Measurements from ENCODE around the gene G3BP2.
"Not testable (repeated sequence)": the region's sequence is repeated elsewhere in the genome, so short reads cannot be mapped to it uniquely, and the experiment has no call there.

G3BP2 gene

DNA sequence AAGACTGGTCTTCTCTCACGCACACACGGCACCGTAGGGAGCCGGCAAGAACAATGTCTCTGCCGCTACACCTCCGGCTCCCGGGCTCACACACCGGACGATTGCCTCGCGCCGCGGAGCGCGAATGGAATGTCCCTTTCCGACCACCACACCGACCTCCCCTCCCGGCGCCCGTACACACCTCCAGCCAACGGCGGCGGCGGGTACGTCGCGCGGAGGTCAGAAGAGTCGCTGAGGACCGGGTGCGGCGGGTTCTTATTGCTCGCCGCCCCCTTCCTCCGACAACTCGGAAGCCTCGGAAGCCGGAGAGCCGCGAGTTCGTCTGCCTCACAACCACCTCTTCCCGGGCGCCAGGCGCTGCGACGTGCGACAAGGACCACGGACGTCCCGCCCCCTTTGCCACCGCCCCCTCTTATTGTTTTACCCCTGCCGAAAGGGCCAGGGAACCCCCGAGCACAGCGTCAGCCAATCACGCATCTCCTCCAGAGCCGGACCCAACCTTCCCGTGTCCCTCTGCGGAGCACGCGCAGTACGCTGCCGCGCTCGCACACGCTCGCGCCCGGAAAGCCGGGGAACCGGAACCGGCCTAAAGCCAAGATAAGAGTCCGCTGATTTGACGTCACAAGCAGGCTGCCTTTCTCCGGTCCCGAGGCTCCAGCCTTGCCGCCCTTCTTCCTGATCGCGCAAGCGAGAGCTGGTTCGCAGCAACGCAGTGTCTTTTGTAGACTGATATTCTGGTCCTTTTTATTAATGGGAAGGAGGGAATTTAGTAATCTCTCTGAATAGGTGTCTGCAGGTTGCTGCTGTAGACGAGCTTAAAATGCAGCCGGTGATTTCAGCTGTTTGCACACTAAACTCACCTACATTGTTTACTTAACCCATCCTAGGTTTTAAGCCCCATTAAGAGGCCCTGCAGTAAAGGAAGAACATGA, at the start of gene G3BP2:
Gene G3BP2 (minus strand): TSS at position 385 of the 932 bp plus-strand sequence. CDS start 11,386 bp downstream, outside the sequence.
- H3K27me3 ChIP-seq (replicated peaks), result no peaks in the 10 kb centered on the region
- DNase-seq, result peak; percentile 96
- in situ Hi-C loops (cut with HindIII; ENCODE audit: low pct_ligation_motif_present, low sequenced_read_pairs), result no loop called here
- TF ChIP-seq, protein P1, sequence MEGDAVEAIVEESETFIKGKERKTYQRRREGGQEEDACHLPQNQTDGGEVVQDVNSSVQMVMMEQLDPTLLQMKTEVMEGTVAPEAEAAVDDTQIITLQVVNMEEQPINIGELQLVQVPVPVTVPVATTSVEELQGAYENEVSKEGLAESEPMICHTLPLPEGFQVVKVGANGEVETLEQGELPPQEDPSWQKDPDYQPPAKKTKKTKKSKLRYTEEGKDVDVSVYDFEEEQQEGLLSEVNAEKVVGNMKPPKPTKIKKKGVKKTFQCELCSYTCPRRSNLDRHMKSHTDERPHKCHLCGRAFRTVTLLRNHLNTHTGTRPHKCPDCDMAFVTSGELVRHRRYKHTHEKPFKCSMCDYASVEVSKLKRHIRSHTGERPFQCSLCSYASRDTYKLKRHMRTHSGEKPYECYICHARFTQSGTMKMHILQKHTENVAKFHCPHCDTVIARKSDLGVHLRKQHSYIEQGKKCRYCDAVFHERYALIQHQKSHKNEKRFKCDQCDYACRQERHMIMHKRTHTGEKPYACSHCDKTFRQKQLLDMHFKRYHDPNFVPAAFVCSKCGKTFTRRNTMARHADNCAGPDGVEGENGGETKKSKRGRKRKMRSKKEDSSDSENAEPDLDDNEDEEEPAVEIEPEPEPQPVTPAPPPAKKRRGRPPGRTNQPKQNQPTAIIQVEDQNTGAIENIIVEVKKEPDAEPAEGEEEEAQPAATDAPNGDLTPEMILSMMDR (IDR thresholded peaks at IDR 0.05; ENCODE audit: low read depth, low read length, missing control alignments), result no peak
- H3K4me3 ChIP-seq (ENCODE audit: low read depth, low read length), result peak within 1 kb of the TSS; percentile 99
- H3K27ac ChIP-seq, result peak within 1 kb of the TSS; percentile 83
- H3K36me3 ChIP-seq (replicated peaks), result no peaks in the 10 kb centered on the region

DNA sequence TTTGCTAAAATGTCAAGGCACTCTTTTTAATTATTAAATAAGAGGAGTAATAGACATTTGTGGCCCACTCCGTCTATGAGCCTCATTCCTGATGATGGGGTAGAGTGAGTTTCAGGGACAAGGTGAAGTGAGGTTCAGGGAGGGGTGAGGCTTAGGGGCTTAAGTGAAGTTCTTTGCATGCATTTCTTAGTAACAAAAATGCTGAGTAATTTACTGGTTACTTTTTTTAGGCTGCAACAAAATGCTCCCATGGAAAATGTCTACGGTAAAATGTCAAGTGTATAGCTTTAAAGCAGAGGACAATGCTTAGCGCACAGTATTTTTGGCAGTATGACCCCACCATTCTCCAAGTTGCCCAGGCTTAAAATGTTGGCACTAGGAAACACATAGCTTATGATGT, 49.2 kb upstream of the G3BP2 start:
- DNase-seq, result no peak
- Histone ChIP-seq H3K27ac (no peak overlapping the region), H3K36me3 (replicated peaks) (peaks cover 2% of the 10 kb centered on the region), H3K4me3 (ENCODE audit: low read depth, low read length) (no peak overlapping the region), H3K27me3 (replicated peaks) (no peaks in the 10 kb centered on the region)
- in situ Hi-C loops (cut with HindIII; ENCODE audit: low pct_ligation_motif_present, low sequenced_read_pairs), result no loop called here
- TF ChIP-seq, protein P1 (IDR thresholded peaks at IDR 0.05; ENCODE audit: low read depth, low read length, missing control alignments), result no peak

DNA sequence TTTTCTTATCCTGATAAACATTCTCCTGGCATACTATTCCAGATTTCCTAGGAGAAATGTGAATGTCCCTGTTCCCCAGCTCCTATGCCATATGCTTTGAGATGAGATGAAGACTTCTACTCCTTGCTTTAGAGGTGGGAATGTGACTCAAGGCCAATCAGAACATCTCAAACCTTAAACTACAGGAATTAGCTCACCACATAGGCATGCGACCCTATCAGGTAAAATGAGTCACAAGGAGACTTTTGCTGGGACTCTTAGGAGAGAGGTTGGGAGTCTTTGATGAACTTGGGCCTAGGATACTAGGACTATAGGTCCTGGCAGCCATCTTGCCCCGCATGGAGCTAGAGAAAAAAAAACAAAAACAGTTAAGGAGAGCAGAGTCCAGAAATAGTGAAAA, 45.3 kb upstream of the G3BP2 start:
- Histone ChIP-seq H3K4me3 (ENCODE audit: low read depth, low read length) (no peak overlapping the region), H3K27ac (no peak overlapping the region), H3K36me3 (replicated peaks) (peaks cover 2% of the 10 kb centered on the region), H3K27me3 (replicated peaks) (no peaks in the 10 kb centered on the region)
- DNase-seq, result no peak
- TF ChIP-seq, protein P1 (IDR thresholded peaks at IDR 0.05; ENCODE audit: low read depth, low read length, missing control alignments), result no peak
- in situ Hi-C loops (cut with HindIII; ENCODE audit: low pct_ligation_motif_present, low sequenced_read_pairs), result no loop called here

DNA sequence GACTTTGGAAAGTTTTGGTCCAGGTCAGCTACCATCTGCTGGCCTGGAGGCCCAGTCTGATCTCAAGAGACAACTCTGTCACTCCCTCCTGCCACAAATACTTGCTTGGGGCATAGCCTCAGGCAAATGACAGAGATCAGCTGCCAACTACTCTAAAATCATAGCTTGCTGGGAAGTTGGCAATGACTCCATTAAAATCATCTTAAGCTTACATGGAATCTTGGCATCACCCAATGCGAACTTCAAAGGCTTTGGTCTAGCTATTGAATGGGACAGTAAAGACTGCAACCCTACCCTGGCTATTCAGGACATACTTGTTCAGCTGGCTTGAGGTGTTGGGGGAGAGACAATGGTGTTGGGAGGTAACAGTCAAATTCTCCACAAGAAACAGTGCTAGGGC, 44.2 kb upstream of the G3BP2 start:
- Histone ChIP-seq H3K4me3 (ENCODE audit: low read depth, low read length) (no peak overlapping the region), H3K36me3 (replicated peaks) (peaks cover 2% of the 10 kb centered on the region), H3K27me3 (replicated peaks) (no peaks in the 10 kb centered on the region), H3K27ac (no peak overlapping the region)
- no peak for DNase-seq
- in situ Hi-C loops (cut with HindIII; ENCODE audit: low pct_ligation_motif_present, low sequenced_read_pairs), result no loop called here
- TF ChIP-seq, protein P1 (IDR thresholded peaks at IDR 0.05; ENCODE audit: low read depth, low read length, missing control alignments), result no peak

DNA sequence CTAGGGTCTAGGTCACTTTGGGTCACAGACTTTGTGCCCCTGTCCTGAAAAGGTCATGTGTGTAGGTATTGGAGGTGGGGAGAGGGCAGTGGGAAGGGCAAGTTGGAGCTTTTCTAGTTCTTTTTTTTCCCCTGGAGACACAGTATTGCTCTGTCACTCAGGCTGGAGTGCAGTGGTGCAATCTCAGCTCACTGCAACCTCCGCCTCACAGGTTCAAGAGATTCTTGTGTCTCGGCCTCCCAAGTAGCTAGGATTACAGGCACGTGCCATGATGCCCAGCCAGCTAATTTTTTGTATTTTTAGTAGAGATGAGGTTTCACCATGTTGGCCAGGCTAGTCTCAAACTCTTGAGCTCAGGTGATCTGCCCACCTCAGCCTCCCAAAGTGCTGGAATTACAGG, 42.8 kb upstream of the G3BP2 start:
- H3K4me3 ChIP-seq (ENCODE audit: low read depth, low read length); in situ Hi-C loops (cut with HindIII; ENCODE audit: low pct_ligation_motif_present, low sequenced_read_pairs); DNase-seq; H3K27me3 ChIP-seq (replicated peaks); H3K36me3 ChIP-seq (replicated peaks); H3K27ac ChIP-seq: not testable (repeated sequence)

DNA sequence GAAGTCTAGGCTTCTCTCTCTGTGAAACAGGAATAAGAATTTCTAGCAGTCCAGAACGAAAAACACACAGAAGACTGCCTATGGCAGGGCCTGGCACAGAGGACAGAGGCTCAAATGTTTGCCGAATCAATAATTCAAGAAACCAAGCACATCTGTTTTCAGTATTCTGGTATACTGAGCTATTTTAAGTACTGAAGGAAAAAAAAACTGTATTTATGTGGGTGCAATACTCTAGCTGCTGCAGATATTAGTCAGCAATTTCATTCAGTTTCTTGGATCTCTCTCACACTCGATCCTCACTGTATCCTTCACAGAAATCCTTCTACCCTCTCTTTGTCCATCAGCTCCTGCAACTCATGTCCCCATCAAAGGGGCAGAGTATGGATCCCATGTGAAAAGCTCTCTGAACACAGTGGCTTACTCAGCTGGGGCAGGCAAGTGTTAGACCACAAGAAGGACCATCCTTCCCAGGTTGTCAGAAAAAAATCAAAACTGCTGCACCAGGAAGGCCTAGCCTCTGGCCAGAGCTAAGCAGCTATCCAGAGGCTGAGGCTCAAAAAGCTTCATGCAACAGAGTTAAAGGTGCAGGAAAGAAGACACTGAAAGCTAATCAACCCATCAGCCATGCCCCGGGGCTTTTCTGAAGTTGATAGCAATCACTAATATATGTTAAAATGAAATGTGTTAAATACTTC, 42.0 kb upstream of the G3BP2 start:
- in situ Hi-C loops (cut with HindIII; ENCODE audit: low pct_ligation_motif_present, low sequenced_read_pairs), result no loop called here
- Histone ChIP-seq H3K27me3 (replicated peaks) (no peaks in the 10 kb centered on the region), H3K27ac (no peak overlapping the region), H3K36me3 (replicated peaks) (peaks cover 2% of the 10 kb centered on the region), H3K4me3 (ENCODE audit: low read depth, low read length) (no peak overlapping the region)
- no peak for DNase-seq
- TF ChIP-seq, protein P1 (IDR thresholded peaks at IDR 0.05; ENCODE audit: low read depth, low read length, missing control alignments), result no peak
